Measurements from ENCODE around the gene C16orf74. TPM values are rescaled to one million over a fixed set of nuclear protein-coding genes. Genes with fewer than 3 reads are reported as not detected.

C16orf74 gene
- total and polyA plus RNA-seq, 3 donors from 2014 or later = 3.8 to 6.0 (median 4.3) TPM

GRCh38 chr16:85661740-85662481, 89.0 kb downstream of the C16orf74 start:
- no peaks in the 10 kb centered on the region for H3K27me3 ChIP-seq
- no peaks in the 10 kb centered on the region for H3K9me3 ChIP-seq
- H3K4me1 ChIP-seq = peaks cover 8% of the 10 kb centered on the region
- H3K27ac ChIP-seq = no peak overlapping the region
- no peaks in the 10 kb centered on the region for H3K36me3 ChIP-seq (ENCODE audit: low read depth, missing control alignments)
- no peak for DNase-seq
- TF ChIP-seq, protein P1, sequence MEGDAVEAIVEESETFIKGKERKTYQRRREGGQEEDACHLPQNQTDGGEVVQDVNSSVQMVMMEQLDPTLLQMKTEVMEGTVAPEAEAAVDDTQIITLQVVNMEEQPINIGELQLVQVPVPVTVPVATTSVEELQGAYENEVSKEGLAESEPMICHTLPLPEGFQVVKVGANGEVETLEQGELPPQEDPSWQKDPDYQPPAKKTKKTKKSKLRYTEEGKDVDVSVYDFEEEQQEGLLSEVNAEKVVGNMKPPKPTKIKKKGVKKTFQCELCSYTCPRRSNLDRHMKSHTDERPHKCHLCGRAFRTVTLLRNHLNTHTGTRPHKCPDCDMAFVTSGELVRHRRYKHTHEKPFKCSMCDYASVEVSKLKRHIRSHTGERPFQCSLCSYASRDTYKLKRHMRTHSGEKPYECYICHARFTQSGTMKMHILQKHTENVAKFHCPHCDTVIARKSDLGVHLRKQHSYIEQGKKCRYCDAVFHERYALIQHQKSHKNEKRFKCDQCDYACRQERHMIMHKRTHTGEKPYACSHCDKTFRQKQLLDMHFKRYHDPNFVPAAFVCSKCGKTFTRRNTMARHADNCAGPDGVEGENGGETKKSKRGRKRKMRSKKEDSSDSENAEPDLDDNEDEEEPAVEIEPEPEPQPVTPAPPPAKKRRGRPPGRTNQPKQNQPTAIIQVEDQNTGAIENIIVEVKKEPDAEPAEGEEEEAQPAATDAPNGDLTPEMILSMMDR (IDR thresholded peaks at IDR 0.05) = no peak
- no peak for TF ChIP-seq POLR2A (IDR thresholded peaks at IDR 0.05)
- WGBS, 2 donors = 85 to 91% methylated on average over 18 to 26 of the region's 26 CpGs
- intact Hi-C loops (cut with DNase I; ENCODE audit: low total_unique reads) = no loop called here
- H3K4me3 ChIP-seq = no peak overlapping the region

DNA sequence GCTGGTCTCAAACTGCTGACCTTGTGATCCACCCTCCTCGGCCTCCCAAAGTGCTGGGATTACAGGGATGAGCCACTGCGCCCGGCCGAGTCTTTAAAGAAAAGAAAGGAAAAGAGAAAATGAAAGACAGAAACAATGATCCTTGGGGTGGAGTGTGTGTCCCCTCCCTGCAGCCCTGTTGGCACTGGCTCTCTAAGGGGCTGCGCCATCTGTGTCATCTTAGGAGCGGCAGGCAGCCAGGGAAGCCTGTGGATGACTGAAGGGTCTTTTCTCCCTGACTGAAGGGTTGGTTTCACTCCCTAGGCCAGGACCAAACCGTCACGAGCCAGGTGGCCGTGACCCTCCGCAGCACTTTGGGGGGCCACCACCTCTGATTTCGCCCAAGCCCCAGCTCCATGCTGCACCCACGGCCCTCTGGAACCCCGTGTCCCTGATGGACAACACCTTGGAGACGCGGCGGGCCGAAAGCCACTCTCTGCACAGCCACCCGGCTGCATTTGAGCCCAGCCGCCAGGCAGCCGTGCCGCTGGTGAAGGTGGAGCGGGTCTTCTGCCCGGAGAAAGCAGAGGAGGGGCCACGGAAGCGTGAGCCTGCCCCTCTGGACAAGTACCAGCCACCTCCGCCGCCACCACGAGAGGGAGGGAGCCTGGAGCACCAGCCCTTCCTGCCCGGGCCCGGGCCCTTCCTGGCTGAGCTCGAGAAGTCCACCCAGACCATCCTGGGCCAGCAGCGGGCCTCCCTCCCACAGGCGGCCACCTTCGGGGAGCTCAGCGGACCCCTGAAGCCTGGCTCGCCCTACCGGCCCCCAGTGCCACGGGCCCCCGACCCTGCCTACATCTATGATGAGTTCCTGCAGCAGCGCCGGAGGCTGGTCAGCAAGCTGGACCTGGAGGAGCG, 89.8 kb downstream of the C16orf74 start:
- WGBS, 2 donors = 89 to 91% methylated on average over 26 to 39 of the region's 42 CpGs
- peaks cover 8% of the 10 kb centered on the region for H3K4me1 ChIP-seq
- no peak overlapping the region for H3K27ac ChIP-seq
- intact Hi-C loops (cut with DNase I; ENCODE audit: low total_unique reads) = no loop called here
- TF ChIP-seq, protein P1 (IDR thresholded peaks at IDR 0.05) = no peak
- TF ChIP-seq POLR2A (IDR thresholded peaks at IDR 0.05) = no peak
- no peak overlapping the region for H3K4me3 ChIP-seq
- H3K27me3 ChIP-seq = no peaks in the 10 kb centered on the region
- H3K36me3 ChIP-seq (ENCODE audit: low read depth, missing control alignments) = no peaks in the 10 kb centered on the region
- no peaks in the 10 kb centered on the region for H3K9me3 ChIP-seq
- DNase-seq = no peak

DNA sequence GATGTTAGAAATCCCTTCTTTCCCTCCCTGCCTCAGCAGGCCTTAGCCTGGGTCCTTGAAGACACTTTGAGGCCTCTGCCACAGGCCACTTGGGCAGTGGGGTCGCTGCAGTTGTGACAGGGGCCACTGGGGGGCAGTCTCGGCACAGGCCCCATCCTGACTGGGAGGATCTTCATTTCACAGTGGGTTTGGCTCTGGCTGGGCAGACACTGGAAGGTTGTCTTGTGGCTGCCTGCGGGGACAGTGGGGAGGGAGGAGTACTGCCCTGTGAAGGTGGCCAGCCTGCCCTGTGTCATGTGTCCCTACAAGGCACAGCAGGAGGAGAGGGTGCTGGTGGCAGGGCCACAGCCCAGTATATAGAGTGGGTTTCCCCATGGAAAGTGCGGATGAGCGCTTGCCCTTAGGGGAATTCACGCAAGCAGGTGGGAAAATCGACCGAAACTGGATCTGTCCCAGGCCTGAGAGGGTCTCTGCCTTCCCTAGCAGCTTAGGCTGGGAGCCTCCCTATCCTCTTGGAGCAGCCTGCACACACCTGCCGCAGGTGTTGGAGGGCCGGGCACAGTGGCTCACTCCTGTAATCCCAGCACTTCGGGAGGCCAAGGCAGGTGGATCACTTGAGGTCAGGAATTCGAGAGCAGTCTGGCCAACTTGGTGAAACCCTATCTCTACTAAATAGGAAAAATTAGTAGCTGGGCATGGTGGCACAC, 90.9 kb downstream of the C16orf74 start:
- TF ChIP-seq, protein P1 (IDR thresholded peaks at IDR 0.05) = peak; percentile 74 to 85 (median 74)
- no peak for TF ChIP-seq POLR2A (IDR thresholded peaks at IDR 0.05)
- Histone ChIP-seq H3K4me1 (peaks cover 8% of the 10 kb centered on the region), H3K27ac (no peak overlapping the region), H3K4me3 (no peak overlapping the region), H3K9me3 (no peaks in the 10 kb centered on the region), H3K27me3 (no peaks in the 10 kb centered on the region), H3K36me3 (ENCODE audit: low read depth, missing control alignments) (no peaks in the 10 kb centered on the region)
- DNase-seq = peak; percentile 74
- WGBS, 2 donors = 69 to 77% methylated on average over 4 to 12 of the region's 12 CpGs
- intact Hi-C loops (cut with DNase I; ENCODE audit: low total_unique reads) = no loop called here

GRCh38 chr16:85659336-85659735, 91.6 kb downstream of the C16orf74 start:
- no peak overlapping the region for H3K27ac ChIP-seq
- intact Hi-C loops (cut with DNase I; ENCODE audit: low total_unique reads) = no loop called here
- no peak for DNase-seq
- no peaks in the 10 kb centered on the region for H3K36me3 ChIP-seq (ENCODE audit: low read depth, missing control alignments)
- H3K4me3 ChIP-seq = no peak overlapping the region
- WGBS, 2 donors = 82% methylated on average over 8 of the region's 8 CpGs
- H3K4me1 ChIP-seq = peaks cover 8% of the 10 kb centered on the region
- H3K9me3 ChIP-seq = no peaks in the 10 kb centered on the region
- TF ChIP-seq POLR2A (IDR thresholded peaks at IDR 0.05) = no peak
- TF ChIP-seq, protein P1 (IDR thresholded peaks at IDR 0.05) = no peak
- H3K27me3 ChIP-seq = no peaks in the 10 kb centered on the region
